ENCODE data around the gene ADCY6.

ADCY6 gene

GRCh38 chr12:48783432-48783831, 5.5 kb downstream of the ADCY6 start:
- DNase-seq (ENCODE audit: low spot score): no peak

DNA sequence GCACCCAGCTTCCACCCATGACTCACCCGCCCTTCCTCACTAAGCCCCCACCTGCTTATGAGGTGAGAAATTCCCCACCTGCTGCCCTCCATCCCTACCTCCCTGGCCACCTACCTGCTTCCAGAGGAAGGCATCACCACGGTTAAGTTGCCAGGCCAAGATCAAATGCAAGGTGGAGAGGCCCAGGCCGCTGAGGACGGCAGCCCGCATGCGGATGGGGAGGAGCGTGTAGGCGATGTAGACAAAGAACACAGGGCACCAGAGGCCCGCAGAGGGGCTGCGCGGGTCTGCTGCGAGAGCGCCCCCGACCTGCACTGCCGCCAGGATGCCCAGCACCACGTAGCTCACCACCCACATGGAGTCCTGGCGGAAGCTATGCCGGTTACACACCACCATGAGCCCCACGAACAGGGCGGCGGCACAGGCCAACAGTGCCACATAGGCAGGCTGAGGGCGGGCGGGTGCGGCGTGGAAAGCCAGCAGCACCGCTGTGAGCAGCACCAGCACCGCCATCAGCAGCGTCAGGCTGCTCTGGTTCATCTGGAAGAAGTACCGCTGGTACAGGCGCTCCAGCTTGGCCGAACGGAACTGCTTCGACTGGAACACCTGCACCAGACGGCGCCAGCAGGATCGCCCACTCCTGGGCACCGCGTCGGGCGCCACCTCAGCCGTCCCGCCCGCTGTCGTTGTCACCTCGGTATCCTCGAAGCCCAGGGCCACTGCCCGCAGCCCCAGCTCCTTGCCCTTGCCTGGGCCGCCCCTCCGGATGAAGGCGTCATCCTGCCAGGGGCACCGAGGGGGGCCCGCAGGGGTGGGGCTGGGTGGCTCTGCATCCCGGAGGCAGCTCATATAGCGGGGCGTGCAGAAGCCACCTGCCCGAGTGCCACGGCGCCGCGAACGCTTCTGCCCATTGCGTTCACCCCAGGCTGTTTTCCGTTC, 6.2 kb downstream of the ADCY6 start:
- DNase-seq (ENCODE audit: low spot score): no peak

GRCh38 chr12:48781750-48782456, 7.0 kb downstream of the ADCY6 start:
- DNase-seq (ENCODE audit: low spot score): no peak

GRCh38 chr12:48780381-48781025, 8.4 kb downstream of the ADCY6 start:
- DNase-seq (ENCODE audit: low spot score): no peak

DNA sequence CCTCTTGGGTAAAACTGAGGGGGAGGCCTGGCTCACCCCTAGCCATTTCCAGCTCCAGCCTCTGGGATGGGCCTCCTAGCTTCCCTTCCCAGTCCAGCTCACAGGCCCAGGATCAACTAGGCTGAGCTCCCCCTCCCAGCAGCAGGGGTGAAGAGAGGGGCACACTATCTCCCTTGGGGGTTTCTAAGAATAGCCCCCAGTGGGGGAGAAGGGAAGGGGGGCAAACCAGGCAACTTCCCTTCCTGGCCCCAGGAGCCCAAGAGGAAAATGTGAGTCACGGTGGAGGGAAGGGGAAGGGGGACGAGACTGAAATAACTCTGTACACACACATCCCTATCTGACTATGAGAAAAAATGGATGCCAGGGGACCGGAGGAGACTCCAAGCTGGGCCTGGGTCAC, 9.0 kb downstream of the ADCY6 start:
- DNase-seq (ENCODE audit: low spot score): no peak

- no peak for DNase-seq (ENCODE audit: low spot score)
These were observed 11.1 kb downstream of the ADCY6 start for GRCh38 chr12:48777501-48778400.

DNA sequence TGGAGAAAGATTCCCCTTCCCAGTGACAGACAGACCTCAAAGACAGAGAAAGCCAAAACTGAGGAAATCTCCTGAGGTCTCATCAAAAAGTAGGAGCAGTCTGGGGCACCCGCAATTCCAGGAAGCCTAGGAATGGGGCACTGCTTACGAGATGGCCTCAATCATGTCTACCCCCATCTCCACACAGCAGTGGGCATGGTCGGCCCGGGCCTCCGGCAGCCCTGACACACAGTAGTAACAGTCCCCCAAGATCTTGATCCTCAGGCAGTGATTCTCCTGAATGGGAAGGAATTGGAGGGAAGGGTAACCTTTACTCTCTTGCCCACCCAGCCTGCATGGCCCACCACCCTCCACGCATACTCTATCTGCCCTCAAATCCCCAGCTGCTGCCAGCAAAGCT, 11.9 kb downstream of the ADCY6 start:
- DNase-seq (ENCODE audit: low spot score): no peak

- DNase-seq (ENCODE audit: low spot score): no peak
These were observed 12.8 kb downstream of the ADCY6 start for GRCh38 chr12:48775991-48776649.

- DNase-seq (ENCODE audit: low spot score): no peak
These were observed 13.6 kb downstream of the ADCY6 start for GRCh38 chr12:48775299-48775698.

DNA sequence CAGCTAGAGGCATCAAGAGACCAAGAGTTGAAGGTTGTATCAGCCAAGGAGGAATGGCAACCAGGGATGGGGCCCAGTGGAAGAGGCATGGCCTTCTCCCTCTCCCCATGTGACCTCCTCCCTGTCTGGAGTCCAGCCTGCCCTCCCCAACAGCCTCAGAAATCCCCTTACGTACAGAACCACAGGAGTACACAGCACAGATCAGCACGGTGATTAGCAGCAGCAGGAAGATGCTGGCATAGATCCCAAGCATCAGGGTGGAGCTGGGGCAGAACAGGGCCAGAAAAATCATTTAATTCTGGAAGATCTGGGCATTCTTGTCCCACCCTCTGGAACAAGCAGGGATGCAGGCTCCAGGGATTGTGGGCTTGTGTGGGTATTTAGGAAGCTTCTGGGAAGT, 14.4 kb downstream of the ADCY6 start:
- DNase-seq (ENCODE audit: low spot score): no peak

DNA sequence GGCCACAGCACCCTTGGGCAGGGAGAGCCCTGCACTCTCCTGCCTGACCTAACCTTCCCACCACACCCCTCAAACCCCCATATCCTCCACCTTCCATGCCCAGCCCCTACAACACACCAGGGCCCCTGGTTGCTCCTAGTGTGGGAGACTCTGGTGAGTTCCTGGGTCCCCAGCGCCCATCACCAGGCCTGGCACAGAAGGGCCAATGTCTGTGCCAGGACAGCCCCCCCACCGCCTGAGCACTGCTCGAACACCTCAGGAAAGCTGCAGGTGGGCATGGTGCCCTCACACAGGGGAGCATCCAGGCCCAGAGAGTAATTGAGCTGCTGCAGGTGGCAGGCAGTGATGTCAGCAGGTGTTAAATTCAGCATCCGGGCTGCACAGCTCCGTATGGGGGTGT, 15.2 kb downstream of the ADCY6 start:
- DNase-seq (ENCODE audit: low spot score): no peak

- no peak for DNase-seq (ENCODE audit: low spot score)
These were observed 17.2 kb downstream of the ADCY6 start for GRCh38 chr12:48771588-48772112.

GRCh38 chr12:48770756-48771155, 18.1 kb downstream of the ADCY6 start:
- no peak for DNase-seq (ENCODE audit: low spot score)

DNA sequence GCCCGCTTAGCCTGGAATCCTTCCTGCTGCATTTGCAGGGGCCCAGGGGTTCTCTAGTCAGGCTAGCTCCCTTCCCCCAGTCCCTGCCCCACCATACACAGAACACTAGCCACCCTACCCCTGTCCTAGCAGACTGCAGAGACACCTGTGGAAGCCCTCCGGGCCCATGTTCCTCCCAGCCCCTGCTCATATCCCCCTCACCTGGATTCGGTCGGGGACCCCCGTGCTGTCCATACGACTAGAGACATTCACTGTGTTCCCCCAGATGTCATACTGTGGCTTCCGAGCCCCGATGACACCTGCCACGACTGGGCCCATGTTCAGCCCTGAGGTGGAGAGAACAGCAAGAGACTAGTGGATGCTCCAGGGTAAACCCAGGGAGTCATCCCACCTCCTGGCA, 20.2 kb downstream of the ADCY6 start:
- no peak for DNase-seq (ENCODE audit: low spot score)

- no peak for DNase-seq (ENCODE audit: low spot score)
These were observed 20.7 kb downstream of the ADCY6 start for GRCh38 chr12:48768147-48768546.

GRCh38 chr12:48767521-48767920, 21.4 kb downstream of the ADCY6 start:
- no peak for DNase-seq (ENCODE audit: low spot score)

DNA sequence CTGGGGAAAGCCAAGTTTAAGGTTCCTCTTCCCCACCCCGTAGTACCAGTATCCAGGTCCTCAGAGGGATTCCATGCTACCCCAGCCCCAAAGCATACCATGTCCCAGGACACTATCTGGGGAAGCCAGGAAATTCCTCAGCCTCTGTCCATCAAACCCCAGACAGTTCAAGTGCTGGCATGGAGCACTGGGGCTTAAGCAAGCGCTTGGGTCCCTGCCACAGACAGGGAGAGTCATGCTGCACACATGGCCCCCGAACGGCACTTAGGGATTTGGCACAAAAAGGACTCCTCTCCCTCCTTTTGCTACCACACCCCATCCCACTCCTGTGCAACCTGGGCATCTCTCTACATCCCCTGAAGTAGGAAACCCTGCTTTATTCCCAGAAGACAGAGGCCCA, 21.8 kb downstream of the ADCY6 start:
- DNase-seq (ENCODE audit: low spot score): no peak

DNA sequence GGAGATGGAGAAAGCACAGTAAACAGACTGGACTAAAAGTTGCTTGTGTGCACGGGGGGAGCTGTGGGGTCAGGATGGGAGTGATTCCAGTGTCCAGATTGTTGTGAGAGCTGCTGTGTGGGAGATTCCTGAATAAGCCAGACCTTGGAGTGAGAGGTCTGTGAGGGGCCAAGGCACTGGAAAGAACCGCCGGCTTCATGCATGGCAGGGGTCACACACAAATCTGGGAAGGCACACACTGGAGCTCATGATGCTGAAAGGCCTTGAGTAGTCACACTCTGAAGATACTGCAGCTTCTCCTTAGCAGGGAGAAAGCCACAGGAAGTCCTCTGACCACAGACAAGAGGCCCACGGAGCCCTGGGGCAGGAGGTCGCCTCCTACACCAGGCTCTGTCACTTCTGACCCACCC, 23.1 kb downstream of the ADCY6 start:
- DNase-seq (ENCODE audit: low spot score): no peak

DNA sequence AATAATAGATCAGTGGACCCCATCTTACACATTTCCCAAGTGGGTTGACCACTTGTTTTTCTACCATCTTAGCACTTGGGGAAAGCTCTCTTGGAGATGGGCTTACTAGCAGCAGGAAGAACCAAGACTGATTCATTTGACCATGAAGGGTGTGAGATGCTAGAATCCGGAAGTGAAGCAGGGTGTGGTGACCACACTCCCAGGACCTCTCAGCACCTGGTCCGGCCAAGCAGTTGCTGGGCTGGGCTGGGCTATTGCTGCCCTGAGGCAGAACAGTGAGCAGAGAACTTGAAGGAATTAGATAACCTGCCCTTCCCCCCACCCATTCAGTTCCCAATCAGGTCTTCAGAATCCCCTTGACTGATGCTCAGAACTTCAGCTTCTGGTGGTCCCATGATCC, 24.4 kb downstream of the ADCY6 start:
- no peak for DNase-seq (ENCODE audit: low spot score)

DNA sequence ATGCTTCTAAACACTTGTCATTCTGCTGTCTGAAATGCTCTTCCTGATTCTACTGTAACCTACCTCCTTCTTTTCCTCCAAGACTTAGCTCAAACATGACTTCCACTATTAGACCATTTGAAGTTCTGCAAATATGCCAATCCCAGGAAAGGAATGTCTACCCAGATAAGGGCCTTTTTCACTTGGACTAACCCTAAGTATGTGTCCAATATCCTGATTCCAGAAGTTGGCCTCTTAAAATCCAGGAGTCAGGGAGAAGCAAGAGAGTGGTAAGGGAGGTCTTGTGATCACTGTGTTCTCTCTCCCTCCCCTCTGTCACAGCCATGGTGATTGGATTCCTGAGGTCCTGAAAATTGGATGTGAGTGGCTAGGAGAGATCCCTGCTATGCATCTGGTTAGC, 30.2 kb downstream of the ADCY6 start:
- no peak for DNase-seq (ENCODE audit: low spot score)

GRCh38 chr12:48758186-48758585, 30.7 kb downstream of the ADCY6 start:
- DNase-seq (ENCODE audit: low spot score): no peak
